GM19023 (cell line): ENCODE measurements around the gene INHA.
A peak's percentile ranks its signal among the peaks of the same experiment; 100 is the strongest.

Experiments used
- ATAC-seq: cut with Tn5 transposase; IDR thresholded peaks from one replicate; pipeline ENCODE4 v1.9.1; 2021; ENCODE audit warnings: mild to moderate bottlenecking, moderate library complexity; ENCODE audit not compliant: unreplicated experiment

The INHA gene

GRCh38 chr2:219571311-219572236 is 536 bp upstream of the INHA start, which contains the start of gene OBSL1:
Gene OBSL1 (minus strand): TSS chr2:219571539. CDS start chr2:219571232, 307 bp downstream.
- ATAC-seq = no peak

- ATAC-seq = no peak
These were observed 1.1 kb downstream of the INHA start for GRCh38 chr2:219573166-219573565.

GRCh38 chr2:219574484-219575311 is 2.6 kb downstream of the INHA start:
- no peak for ATAC-seq

- ATAC-seq = no peak
These were observed 3.7 kb downstream of the INHA start for GRCh38 chr2:219575566-219576504.

- ATAC-seq = no peak
These were observed 4.6 kb downstream of the INHA start for GRCh38 chr2:219576505-219577388.

GRCh38 chr2:219578811-219579613 is 6.9 kb downstream of the INHA start:
- ATAC-seq = no peak

GRCh38 chr2:219581346-219581745 is 9.2 kb downstream of the INHA start:
- ATAC-seq = no peak

- no peak for ATAC-seq
These were observed 19.0 kb downstream of the INHA start for GRCh38 chr2:219591091-219591490.

- ATAC-seq = no peak
These were observed 20.6 kb downstream of the INHA start for GRCh38 chr2:219592736-219593135.

GRCh38 chr2:219593154-219593553 is 21.0 kb downstream of the INHA start:
- no peak for ATAC-seq

GRCh38 chr2:219595256-219595655 is 23.1 kb downstream of the INHA start:
- ATAC-seq = no peak

- ATAC-seq = no peak
These were observed 24.9 kb downstream of the INHA start for GRCh38 chr2:219596954-219597551.

GRCh38 chr2:219597552-219598307 is 25.6 kb downstream of the INHA start, which contains the start of gene STK11IP:
Gene STK11IP (plus strand): TSS chr2:219597857. CDS start chr2:219598120, 263 bp downstream.
- peak; percentile 93 for ATAC-seq

- no peak for ATAC-seq
These were observed 26.4 kb downstream of the INHA start for GRCh38 chr2:219598308-219599078.

- no peak for ATAC-seq
These were observed 31.7 kb downstream of the INHA start for GRCh38 chr2:219603771-219604170.

GRCh38 chr2:219605607-219605954 is 33.5 kb downstream of the INHA start:
- ATAC-seq = no peak

- no peak for ATAC-seq
These were observed 35.8 kb downstream of the INHA start for GRCh38 chr2:219607931-219608330.
